Stimulated activated CD8-positive, alpha-beta memory T cell treated with anti-CD3 and anti-CD28 coated beads, Interleukin-7, amount 100 ng/mL, for 4 hours (primary cell): Measurements from ENCODE around the gene SLITRK5.

Experiments used
- DNase-seq, 2 donors: peaks; one replicate each; pipeline ENCODE4 v3.0.0-alpha.2; 2020; ENCODE audit warnings: low read depth in 2 of 2

The SLITRK5 gene

DNA sequence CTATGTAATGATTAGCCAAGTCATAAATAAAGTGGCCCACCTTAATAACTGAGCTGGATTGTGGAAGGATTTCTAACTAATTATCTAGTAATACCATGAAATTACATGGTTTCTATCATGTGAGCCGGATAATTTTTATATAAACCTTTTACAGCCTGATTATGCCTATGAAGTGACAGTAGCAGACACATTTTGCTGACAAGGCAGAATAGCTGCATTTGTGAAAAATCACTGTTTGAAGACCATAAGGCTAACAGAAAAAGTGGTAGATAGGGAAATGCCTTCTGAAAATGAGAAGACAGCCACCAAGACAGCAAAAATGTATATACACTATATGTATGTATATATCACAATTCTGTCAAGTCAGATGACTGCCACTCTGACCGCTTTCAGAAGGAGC lies 27.1 kb downstream of the SLITRK5 start:
- no peak for DNase-seq

DNA sequence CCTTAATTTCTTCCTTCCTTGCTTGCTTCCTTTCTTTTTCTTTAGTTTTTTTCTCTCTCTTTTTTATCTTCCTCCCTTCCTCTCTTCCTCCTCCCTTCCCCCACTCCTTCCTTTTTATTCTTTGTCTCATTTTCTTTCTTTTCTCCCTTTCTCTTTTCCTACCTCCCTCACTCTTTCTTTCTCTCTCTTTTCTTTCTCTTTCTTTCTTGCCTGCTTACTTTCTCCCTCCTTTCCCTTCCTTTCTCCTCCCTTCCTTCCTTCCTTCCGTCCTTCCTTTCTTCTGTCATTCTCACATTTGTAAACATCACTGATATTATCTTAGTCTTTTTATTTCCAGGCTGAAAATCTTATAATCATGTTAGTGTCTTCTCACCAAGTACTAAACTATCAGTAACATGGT lies 38.8 kb downstream of the SLITRK5 start:
- DNase-seq: no peak

DNA sequence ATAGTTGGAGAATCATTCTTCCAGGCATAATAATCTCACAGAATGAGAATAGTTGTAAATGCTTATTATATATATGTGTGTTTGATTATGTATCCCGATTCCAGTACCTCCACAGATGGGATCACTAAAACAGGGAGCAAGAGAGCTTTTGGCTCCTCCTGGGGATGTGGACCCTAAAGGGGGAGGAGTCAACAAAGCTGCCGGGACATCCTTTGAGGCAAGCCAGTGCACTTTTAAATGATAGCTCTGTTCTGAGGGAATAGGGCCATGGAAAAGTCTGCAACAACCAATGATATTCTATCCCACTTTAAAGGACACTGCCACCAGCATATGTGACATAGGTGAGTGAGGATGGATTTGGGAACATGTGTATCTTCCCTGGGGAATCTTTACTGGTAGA lies 40.8 kb downstream of the SLITRK5 start:
- DNase-seq: no peak
